Islet of Langerhans (tissue), 1 donor: ENCODE data around the gene VPS13D.

Experiments
- FAIRE-seq: peaks from one replicate; lab custom pipeline; 2011; peaks lifted over from hg19 to GRCh38; lab: Jason Lieb, UNC

Gene VPS13D, protein sequence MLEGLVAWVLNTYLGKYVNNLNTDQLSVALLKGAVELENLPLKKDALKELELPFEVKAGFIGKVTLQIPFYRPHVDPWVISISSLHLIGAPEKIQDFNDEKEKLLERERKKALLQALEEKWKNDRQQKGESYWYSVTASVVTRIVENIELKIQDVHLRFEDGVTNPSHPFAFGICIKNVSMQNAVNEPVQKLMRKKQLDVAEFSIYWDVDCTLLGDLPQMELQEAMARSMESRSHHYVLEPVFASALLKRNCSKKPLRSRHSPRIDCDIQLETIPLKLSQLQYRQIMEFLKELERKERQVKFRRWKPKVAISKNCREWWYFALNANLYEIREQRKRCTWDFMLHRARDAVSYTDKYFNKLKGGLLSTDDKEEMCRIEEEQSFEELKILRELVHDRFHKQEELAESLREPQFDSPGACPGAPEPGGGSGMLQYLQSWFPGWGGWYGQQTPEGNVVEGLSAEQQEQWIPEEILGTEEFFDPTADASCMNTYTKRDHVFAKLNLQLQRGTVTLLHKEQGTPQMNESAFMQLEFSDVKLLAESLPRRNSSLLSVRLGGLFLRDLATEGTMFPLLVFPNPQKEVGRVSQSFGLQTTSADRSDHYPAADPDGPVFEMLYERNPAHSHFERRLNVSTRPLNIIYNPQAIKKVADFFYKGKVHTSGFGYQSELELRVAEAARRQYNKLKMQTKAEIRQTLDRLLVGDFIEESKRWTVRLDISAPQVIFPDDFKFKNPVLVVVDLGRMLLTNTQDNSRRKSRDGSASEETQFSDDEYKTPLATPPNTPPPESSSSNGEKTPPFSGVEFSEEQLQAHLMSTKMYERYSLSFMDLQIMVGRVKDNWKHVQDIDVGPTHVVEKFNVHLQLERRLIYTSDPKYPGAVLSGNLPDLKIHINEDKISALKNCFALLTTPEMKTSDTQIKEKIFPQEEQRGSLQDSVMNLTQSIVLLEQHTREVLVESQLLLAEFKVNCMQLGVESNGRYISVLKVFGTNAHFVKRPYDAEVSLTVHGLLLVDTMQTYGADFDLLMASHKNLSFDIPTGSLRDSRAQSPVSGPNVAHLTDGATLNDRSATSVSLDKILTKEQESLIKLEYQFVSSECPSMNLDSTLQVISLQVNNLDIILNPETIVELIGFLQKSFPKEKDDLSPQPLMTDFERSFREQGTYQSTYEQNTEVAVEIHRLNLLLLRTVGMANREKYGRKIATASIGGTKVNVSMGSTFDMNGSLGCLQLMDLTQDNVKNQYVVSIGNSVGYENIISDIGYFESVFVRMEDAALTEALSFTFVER (N-terminal part only)

GRCh38 chr1:12229835-12230548 lies at the start of gene VPS13D:
Gene VPS13D, plus strand, starts transcription at chr1:12230030. Its CDS starts 4,237 bp downstream, at chr1:12234267.
- no peak for FAIRE-seq

GRCh38 chr1:12180315-12180714 lies 49.5 kb upstream of the VPS13D start:
- no peak for FAIRE-seq

DNA sequence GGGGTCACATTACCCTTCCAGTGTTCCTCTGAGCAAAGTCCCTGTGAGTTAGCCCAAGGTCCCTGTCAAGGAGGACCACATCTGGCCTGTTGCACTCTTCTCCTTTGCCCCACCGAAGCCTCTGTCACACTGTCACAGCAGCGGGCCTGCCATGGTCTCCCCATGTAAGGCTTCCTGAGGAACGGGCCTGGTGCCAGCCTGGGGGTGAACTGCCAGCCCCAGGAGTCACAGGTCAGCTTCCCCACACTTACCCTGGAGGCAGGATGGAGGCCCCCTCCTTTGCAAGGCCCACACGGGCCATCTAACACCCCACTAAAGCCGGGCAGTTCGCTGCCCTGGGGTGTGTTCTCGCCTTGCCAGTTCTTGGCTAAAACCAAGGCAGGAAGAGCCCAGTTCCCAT lies 48.9 kb upstream of the VPS13D start:
- FAIRE-seq = no peak

GRCh38 chr1:12181568-12181967 lies 48.3 kb upstream of the VPS13D start:
- FAIRE-seq = no peak

- no peak for FAIRE-seq
These were observed 47.3 kb upstream of the VPS13D start for GRCh38 chr1:12182410-12182984.

GRCh38 chr1:12183095-12183794 lies 46.6 kb upstream of the VPS13D start:
- FAIRE-seq = no peak

DNA sequence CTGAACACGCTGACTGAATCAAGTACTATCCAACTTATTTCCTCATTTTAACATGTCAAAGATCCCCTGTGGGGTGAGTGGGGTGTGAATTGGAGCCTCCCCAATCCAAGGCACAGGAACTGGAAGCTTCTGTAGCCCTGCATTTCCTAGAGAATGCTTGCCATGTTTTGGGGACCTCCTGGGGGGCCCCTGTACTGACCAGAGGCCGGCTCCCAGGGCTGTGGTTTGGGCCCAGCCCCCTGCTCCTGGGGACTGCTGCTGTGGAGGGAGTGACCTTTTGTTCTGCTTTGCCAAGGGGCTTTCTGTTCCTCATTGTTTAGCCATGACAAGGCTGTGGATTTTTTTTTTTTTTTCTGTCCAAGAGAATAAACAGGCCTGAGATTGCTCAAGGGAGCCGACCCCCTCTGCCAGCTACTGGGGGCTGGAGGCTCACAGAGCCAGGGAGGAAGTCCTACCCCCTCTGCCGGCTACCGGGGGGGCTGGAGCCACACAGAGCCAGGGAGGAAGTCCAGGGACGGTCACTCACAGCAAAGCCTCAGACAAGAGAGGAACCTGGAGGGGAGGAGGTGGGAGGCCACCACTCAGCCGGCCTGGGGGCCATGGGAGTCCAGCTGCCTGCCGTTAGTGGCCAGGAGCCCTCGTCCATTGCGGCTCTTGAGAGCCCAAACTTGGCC lies 45.7 kb upstream of the VPS13D start:
- FAIRE-seq = no peak

- no peak for FAIRE-seq
These were observed 44.6 kb upstream of the VPS13D start for GRCh38 chr1:12185036-12185917.

DNA sequence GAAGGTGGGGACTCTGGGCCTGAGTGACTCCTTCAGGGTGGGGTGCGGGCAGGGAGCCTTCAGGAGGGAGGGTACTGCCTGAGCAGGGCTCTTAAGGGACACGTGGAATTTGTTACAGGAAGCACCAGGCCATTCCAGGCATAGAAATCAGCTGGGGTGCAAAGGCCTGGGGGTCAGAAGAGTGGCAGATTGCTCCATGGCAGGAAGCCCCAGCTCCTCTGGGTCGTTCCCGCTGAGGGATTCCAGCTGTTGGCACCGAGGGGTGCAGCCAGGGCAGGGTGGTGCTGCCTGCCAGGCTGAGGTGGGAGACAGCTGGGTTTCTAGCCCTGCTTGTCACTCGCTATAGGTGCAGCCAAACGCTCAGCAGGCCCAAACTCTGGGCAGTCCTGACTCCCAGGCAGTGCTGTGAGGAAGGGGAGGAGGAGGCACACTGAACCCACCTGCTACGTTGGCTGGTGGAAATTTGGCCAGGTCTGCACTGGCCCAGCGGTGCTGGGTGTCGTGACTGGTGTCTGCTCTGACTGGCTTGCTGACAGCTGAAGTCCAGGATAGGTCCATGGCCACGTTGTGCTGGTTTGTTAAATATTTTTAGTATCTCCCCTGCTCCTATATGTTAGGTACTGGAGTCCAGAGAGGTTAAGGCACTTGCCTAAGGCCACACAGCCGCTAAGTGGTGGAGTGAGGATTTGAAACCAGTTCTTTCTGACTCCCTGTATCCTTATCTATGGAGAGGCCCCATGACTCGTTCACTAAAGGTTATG lies 43.7 kb upstream of the VPS13D start:
- FAIRE-seq = no peak

- no peak for FAIRE-seq
These were observed 43.2 kb upstream of the VPS13D start for GRCh38 chr1:12186679-12186985.

- FAIRE-seq = no peak
These were observed 41.7 kb upstream of the VPS13D start for GRCh38 chr1:12188115-12188514.

DNA sequence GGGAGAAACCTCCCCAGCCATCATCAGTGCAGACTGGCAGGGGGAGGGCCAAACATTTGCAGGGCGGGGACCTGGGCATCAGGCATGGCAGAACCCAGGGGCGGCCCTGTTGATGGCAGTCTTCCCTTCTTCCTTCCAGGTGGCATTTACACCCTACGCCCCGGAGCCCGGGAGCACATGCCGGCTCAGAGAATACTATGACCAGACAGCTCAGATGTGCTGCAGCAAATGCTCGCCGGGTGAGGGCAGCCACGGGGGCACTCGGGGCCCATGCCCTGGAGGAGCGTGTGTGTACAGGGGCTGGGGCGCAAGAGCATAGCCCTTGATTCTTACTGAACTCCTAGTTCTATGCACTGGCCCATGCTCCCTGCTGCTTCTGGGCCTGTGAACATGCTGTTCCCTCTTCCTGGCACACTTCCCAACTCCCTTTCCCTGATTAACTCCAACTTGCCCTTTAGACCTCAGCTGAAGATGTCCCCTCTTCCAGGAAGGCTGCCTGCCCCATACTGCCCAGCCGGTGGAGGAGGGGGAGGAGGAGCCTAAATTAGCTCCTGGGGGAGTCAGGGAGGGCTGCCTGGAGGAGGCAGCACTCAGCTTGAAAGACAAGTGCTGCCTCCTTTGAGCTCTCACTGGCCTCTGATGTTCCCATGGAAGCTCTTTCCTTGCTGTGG lies 41.0 kb upstream of the VPS13D start:
- FAIRE-seq = no peak

DNA sequence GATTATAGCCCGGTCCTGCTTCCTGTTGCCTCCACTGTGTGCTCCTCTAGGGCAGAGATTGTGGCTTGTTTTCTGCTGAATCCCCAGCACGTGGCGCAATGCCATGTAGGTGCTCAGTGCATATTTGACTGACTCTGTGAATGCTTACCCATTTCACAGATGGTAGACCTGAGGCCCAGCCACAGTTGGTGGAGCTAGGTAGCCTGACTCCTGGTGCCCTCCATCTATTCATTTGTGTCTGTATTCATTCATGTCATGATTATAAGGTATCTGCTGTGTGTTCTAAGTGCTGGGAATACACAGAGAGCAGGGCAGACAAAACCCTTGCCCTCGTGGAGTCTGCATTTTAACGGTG lies 40.5 kb upstream of the VPS13D start:
- no peak for FAIRE-seq

- no peak for FAIRE-seq
These were observed 38.4 kb upstream of the VPS13D start for GRCh38 chr1:12191242-12192032.

GRCh38 chr1:12194666-12195216 lies 35.1 kb upstream of the VPS13D start:
- FAIRE-seq = no peak

DNA sequence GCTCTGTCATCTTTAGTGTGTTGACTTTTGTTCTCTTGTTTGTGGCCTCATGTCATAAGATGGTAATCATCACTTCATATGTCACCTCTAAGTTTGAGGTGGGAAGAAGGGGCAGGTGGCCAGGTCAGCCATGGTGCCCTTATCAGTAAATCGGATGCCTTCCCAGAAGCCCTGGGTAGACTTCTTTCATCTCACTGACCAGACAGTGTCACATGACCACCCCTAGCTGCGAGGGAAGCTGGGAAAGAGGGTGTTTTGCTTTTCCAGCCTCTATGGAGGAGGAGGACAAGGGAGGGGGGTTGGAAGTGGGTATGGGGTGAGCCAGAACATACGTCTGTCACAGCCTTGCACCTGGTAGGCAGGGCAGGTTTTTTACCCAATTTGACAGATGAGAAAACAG lies 34.4 kb upstream of the VPS13D start:
- FAIRE-seq = no peak
